ENCODE measurements around the gene SHCBP1L.

Gene SHCBP1L

GRCh38 chr1:182888736-182889531, 64.0 kb downstream of the SHCBP1L start:
- no peak for DNase-seq

GRCh38 chr1:182886985-182887384, 66.0 kb downstream of the SHCBP1L start:
- DNase-seq = no peak

- DNase-seq = no peak
These were observed 67.4 kb downstream of the SHCBP1L start for GRCh38 chr1:182885591-182885990.

DNA sequence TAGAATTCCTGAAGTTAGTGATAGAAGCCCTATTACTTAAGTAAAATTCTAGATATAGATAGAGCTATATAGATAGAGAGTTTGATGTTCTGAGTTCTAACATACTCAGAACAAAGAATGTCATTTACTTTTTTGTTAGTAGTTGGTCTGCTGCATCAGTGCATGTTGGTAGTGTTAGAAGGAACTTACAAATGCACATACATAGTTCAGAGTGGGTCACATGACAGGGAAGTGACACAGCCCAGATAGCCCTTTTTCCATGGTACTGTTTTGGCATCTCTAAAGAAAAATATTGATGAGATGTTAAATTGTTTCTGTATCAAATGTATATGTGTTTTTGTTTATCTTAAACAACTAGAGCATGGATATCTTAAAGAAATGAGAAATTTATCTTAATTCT, 68.1 kb downstream of the SHCBP1L start:
- DNase-seq = no peak

DNA sequence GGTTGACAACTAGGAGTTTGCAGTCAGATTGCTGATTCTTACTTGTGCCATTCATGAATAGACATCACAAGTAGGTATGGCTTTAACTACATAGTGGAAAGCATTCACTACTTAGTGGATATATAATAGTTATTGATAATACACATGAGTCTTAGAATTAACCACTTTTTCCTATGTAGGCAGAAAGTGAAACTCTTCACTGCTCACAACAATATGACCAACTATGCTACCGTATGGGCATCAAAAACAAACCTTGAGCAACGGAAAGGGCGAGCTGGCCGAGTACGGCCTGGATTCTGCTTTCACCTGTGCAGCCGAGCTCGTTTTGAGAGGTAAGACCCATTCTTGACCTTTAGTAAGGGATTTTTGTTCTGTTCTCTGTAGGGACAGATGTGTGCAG, 75.1 kb downstream of the SHCBP1L start:
- DNase-seq = no peak

DNA sequence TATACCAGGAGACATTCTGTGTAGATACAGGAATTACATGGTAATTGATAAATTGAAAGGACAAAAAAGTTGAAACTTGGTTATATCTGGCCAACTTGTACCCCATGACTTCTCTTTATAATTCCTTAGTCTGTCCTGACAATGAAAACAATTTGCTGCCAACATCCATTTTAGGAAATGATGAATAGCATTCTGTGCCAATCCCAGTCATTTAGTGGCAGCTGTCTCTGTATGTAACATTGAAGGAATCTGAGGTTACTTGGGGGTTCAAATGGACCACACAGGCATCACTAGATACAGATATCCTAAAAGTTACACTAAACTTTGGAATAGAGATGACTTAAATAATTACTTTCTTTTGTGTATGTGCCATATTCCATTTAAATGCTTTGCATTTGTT, 75.6 kb downstream of the SHCBP1L start:
- no peak for DNase-seq

GRCh38 chr1:182875889-182876288, 77.1 kb downstream of the SHCBP1L start:
- DNase-seq = no peak

DNA sequence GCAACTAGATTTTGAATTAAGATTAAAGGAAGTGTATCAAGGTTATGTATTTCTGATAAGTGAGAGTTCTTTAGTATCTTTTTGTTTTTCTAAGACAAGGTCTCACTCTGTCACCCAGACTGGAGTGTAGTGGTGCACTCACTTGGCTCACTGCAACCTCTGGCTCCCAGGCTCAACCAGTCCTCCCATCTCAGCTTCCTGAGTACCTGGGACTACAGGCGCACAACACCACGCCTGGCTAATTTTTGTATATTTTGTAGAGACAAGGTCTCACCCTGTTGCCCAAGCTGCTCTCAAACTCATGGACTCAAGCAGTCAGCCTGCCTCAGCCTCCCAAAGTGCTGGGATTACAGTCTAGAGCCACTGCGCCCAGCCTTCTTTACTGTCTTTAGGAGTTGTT, 80.1 kb downstream of the SHCBP1L start:
- DNase-seq = no peak

DNA sequence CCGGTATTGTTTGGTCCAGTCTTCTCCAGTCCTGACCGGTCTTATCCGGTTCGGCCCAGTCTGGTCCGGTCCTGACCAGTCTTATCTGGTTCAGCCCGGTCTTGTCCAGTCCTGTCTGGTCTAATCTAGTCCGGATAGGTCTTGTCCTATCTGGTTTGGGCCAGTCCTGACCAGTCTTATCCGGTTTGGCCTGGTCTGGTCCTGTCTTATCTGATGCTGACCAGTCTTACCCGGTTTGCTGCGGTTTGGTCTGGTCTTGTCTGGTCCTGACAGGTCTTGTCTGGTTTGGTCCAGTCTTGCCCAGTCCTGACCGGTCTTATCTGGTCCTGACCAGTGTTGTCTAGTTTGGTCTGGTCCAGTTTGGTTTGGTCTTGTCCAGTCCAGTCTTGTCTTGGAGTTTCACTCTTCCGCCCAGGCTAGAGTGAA, 83.7 kb downstream of the SHCBP1L start:
- DNase-seq = no peak

- no peak for DNase-seq
These were observed 85.1 kb downstream of the SHCBP1L start for GRCh38 chr1:182867861-182868260.

DNA sequence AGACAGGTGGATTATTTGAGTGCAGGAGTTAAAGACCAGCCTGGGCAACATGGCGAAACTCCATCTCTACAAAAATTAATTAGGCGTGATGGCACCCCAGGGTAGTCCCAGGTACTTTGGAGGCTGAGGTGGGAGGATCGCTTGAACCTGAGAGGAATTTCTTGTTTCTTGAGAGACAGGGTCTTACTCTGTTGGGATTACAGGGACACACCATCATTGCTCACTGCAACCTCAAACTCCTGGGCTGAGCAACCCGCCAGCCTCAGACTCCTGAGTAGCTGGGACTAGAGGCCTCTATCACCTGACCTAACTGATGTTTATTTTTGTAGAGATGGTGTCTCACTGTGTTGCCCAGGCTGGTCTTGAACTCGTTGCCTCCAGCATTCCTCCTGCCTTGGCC, 89.0 kb downstream of the SHCBP1L start:
- DNase-seq = no peak

GRCh38 chr1:182862827-182863226, 90.1 kb downstream of the SHCBP1L start:
- DNase-seq = no peak

GRCh38 chr1:182861994-182862393, 91.0 kb downstream of the SHCBP1L start:
- DNase-seq = no peak

- DNase-seq = no peak
These were observed 92.3 kb downstream of the SHCBP1L start for GRCh38 chr1:182860658-182861057.

GRCh38 chr1:182857212-182857611, 95.8 kb downstream of the SHCBP1L start:
- no peak for DNase-seq

- DNase-seq = no peak
These were observed 97.1 kb downstream of the SHCBP1L start for GRCh38 chr1:182855911-182856310.

- no peak for DNase-seq
These were observed 101.1 kb downstream of the SHCBP1L start for GRCh38 chr1:182851825-182852224.

- DNase-seq = no peak
These were observed 102.6 kb downstream of the SHCBP1L start for GRCh38 chr1:182850319-182850718.

Data from inflammatory macrophage (primary cell).